Ovary (tissue), 10 donors: ENCODE measurements around the gene CRPPA. TPM values are rescaled to one million over a fixed set of nuclear protein-coding genes. Genes with fewer than 3 reads are reported as not detected.

ENCODE experiments used
- DNase-seq, 5 donors: peaks; one replicate each; pipeline ENCODE4 v3.0.0-alpha.2; 2019 to 2020
- H3K27ac ChIP-seq, 2 donors: fragments of 200-600 bp; one replicate each; pipeline versions ENCODE4 v1.5.1 to v1.8.0; 2019 to 2022
- H3K27me3 ChIP-seq: fragments of 200-600 bp; one replicate; pipeline ENCODE4 v1.8.0; 2022
- H3K36me3 ChIP-seq: fragments of 200-600 bp; sonication (generic); one replicate; pipeline ENCODE4 v1.5.1; 2019
- H3K4me1 ChIP-seq: one replicate; pipeline ENCODE4 v1.8.1; 2013; ENCODE audit warnings: mild to moderate bottlenecking, moderate library complexity; ENCODE audit not compliant: insufficient read depth
- H3K4me3 ChIP-seq: fragments of 200-600 bp; sonication (generic); one replicate; pipeline ENCODE4 v1.5.1; 2017
- H3K9me3 ChIP-seq, 2 donors: fragments of 200-600 bp in 1 of 2; sonication (generic) in 1 of 2; one replicate each; pipeline versions ENCODE4 v1.5.1 to v1.8.1; 2013 to 2019; ENCODE audit warnings: mild to moderate bottlenecking in 1 of 2, moderate library complexity in 1 of 2
- CTCF ChIP-seq, 3 donors: fragments of 450-650 bp in 2 of 3; fragments of 200-600 bp in 1 of 3; IDR thresholded peaks; one replicate each; pipeline versions ENCODE4 v1.5.1 to v1.8.0; 2016 to 2022; ENCODE audit warnings: antibody characterized with exemption in 3 of 3, mild to moderate bottlenecking in 1 of 3
- EP300 ChIP-seq: sonication (generic); formaldehyde crosslinking; IDR thresholded peaks from one replicate; pipeline ENCODE4 v1.6.1; 2017; ENCODE audit warnings: antibody characterized with exemption
- POLR2A ChIP-seq: fragments of 450-650 bp; IDR thresholded peaks from one replicate; pipeline ENCODE4 v1.6.1; 2017; ENCODE audit warnings: antibody characterized with exemption, mild to moderate bottlenecking, moderate library complexity
- WGBS, 3 donors: extraction: QIAGEN DNeasy Blood & Tissue Kit in 1 of 3; methylation state at CpG; one replicate each; pipeline versions ENCODE4 v1.1.5 to v1.1.7; 2013 to 2017; 5-methylcytosine and 5-hydroxymethylcytosine counted together
- intact Hi-C, 4 donors: fragments of 100-400 bp; cut with DNase I; formaldehyde crosslinking; loops; one replicate each; pipeline versions ENCODE4 v1.11.0 to v1.15.1; 2022 to 2023
- long read RNA-seq, 3 donors: library from polyadenylated mRNA in 2 of 3; unstranded in 2 of 3; transcript quantifications; one replicate each; pipeline ENCODE4 v2.0.0 and lab custom pipeline, GENCODE V29; 2021 to 2026
- polyA plus RNA-seq, 2 donors: library from polyadenylated mRNA; stranded (reverse); fragments of 200-250 nt in 1 of 2; fragments of 350-450 nt in 1 of 2; fragmentation: Illumina TruSeq in 1 of 2; extraction: RNeasy Lipid Tissue Mini Kit (QIAGEN cat#74804) in 1 of 2; gene quantifications; one replicate each; pipeline ENCODE4 v1.2.3, GENCODE V29; 2013 to 2014
- total RNA-seq, 7 donors: library from RNA; depleted of rRNA in 2 of 7; stranded (reverse); fragments of >200 nt in 2 of 7; fragmentation: NEBNext Ultra II Directional in 3 of 7; extraction: Animal tissue kit (Norgen Biotek cat#: 25700) in 3 of 7; gene quantifications; one replicate each; pipeline versions ENCODE4 v1.1.0 to v1.2.4, GENCODE V29; 2016 to 2023
- donor health status: DM: no; HTN: no; CAD: no; lungs with moderate emphysema.
- donor health status: DM: no; HTN: no; CAD: no.
- donor health status: Bipolar disorder and iron deficiency.
- donor health status: DM: yes; HTN: yes; CAD: no.
- donor health status: DM: no; HTN: no; CAD: no.
- donor health status: DM: yes; HTN: yes; CAD: no.

CRPPA gene
- 1 to 10 TPM; 2.9 to 5.2 (median 3.7) TPM for total RNA-seq
- polyA plus RNA-seq: 1 to 10 TPM in 1 of 2 donors, under 1 TPM in 1; 0.68 to 1.7 TPM
- long read RNA-seq, donor 1: 0 reads
- long read RNA-seq, donor 2, full-length matches to known transcripts: 1 of 1 reads
- long read RNA-seq, donor 2, partial matches to known transcripts: 0 of 1 reads
- long read RNA-seq, donor 2, other reads (novel, unspliced or antisense): 0 of 1 reads
- long read RNA-seq, donor 3, partial matches to known transcripts: 0 of 1 reads
- long read RNA-seq, donor 3, other reads (novel, unspliced or antisense): 1 of 1 reads

DNA sequence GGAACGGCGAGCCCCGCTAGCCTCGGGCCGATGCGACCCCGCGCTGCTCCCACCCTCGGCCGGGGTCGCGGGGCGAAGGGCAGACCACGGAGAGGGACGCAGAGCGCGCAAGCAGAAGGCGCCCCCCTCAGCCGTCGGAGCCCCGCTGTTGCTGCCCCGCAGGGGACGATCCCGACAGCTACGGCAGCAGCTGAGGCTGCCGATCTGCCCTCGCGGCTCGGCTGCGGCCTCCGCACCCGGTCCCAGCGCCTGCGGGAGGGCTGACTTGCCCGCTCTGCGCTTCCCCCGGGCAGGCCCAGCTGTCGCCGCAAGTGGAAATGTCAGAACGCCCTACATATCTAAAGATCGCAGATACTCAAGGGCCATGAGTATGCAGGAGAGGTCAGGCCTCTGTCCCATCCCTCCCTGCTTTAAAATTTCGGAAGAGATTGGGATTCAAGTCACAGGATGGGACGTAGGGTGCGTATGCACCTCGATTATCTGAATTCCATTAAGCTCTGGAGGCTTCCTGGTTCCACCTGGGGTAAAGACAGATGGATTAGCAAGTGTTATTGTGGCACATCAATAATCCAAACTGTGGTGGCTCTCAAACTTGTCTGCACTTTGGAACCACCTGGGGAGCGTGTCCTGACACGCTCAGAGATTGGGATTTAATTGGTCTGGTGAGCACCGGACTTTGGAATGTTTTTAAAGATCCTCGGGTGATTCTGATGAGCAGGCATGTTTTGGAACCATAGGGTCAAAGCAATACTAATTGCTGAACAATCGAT is at the start of gene CRPPA:
Gene CRPPA (minus strand): TSS at position 206 of the 770 bp plus-strand sequence. CDS start 216 bp downstream, outside the sequence.
- H3K4me1 ChIP-seq: no peaks in the 10 kb centered on the region
- DNase-seq: peak; percentile 31 to 68 (median 48)

DNA sequence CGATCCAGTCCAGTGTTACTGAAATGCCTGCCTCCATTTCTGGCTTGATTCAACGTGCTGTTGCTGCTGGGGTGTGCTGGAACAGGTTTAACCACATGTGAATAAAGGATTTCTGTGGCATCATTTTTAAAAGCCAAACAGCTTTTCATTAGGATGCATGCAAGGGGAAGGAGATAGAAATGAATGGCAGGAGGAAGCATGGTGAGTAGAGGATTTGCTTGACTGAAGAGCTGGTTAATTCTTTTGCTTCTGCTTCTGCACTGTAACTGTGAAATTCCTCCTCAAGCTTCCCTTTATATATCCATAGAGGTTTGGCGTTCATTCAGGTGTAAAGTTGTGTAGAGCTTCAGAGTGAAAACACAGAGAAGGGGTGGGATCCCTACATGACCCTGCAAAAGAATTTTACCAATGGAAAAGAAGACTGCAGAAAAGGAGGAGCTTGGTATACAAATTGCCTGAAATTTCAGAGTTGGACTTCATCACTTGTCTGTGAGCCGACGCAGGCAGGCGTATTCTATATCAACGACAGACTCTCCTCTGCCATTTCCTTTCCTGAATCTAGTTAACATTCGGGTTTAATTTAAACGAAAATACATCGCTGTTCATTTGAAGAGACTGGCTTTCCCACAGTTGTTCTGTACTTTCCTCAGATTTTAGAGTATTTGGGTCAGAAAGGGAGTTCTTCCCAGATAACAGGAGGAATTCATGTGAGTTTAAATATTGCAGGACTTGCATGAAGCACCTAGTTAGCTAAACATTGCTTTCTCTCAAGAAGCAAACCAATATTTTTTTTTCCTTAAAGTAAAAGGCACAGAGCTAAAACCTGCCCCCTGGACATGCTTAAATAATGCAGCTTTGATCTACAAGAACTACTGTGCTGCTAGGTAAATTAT is 44.4 kb upstream of the CRPPA start, which contains the start of gene SOSTDC1:
Gene SOSTDC1 (minus strand): TSS at position 270 of the 893 bp plus-strand sequence. CDS start 70 bp downstream, at position 200.
- Histone ChIP-seq H3K27ac (no peak within 1 kb of the TSS), H3K9me3 (no peaks in the 10 kb centered on the region), H3K27me3 (no peaks in the 10 kb centered on the region), H3K4me1 (peaks cover 1% of the 10 kb centered on the region), H3K36me3 (no peaks in the 10 kb centered on the region), H3K4me3 (no peak within 1 kb of the TSS)
- intact Hi-C loops: no loop called here
- DNase-seq: no peak
- WGBS, 3 donors: 2 to 4% (median 3%) methylated on average over 10 of the region's 10 CpGs
- TF ChIP-seq EP300 (no peak), CTCF (IDR thresholded peaks at IDR 0.05) (no peak), POLR2A (no peak)

More for the DNA sequence above, at the start of gene CRPPA:
- H3K9me3 ChIP-seq: no peaks in the 10 kb centered on the region
- 7 to 12% (median 8%) methylated on average over 33 to 50 of the region's 50 CpGs for WGBS, 3 donors
- no peaks in the 10 kb centered on the region for H3K27me3 ChIP-seq
- H3K27ac ChIP-seq: peak within 1 kb of the TSS; percentile 97 to 98
- peak within 1 kb of the TSS; percentile 53 for H3K4me3 ChIP-seq
- H3K36me3 ChIP-seq: no peaks in the 10 kb centered on the region
- intact Hi-C loops: no loop called here
- TF ChIP-seq EP300: no peak
- TF ChIP-seq CTCF (IDR thresholded peaks at IDR 0.05): no peak
- no peak for TF ChIP-seq POLR2A

GRCh38 chr7:16463949-16464715 is 42.8 kb upstream of the CRPPA start:
- H3K4me3 ChIP-seq: no peak overlapping the region
- DNase-seq: no peak
- no peak overlapping the region for H3K27ac ChIP-seq
- no peaks in the 10 kb centered on the region for H3K9me3 ChIP-seq
- TF ChIP-seq EP300 (no peak), POLR2A (no peak), CTCF (IDR thresholded peaks at IDR 0.05) (no peak)
- intact Hi-C loops: no loop called here
- H3K4me1 ChIP-seq: peaks cover 1% of the 10 kb centered on the region
- no peaks in the 10 kb centered on the region for H3K36me3 ChIP-seq
- 20 to 37% (median 31%) methylated on average over 10 of the region's 10 CpGs for WGBS, 3 donors
- H3K27me3 ChIP-seq: no peaks in the 10 kb centered on the region
